Suprapubic skin (tissue), 4 donors: ENCODE results near the gene B3GALT5. TPM values are rescaled to one million over a fixed set of nuclear protein-coding genes. Genes with fewer than 3 reads are reported as not detected.

Source experiments
- DNase-seq, 2 donors: peaks; one replicate each; pipeline ENCODE4 v3.0.0-alpha.2; 2019; ENCODE audit warnings: low spot score in 2 of 2
- H3K27ac ChIP-seq: fragments of 200-600 bp; sonication (generic); one replicate; pipeline ENCODE4 v1.5.1; 2019
- H3K27me3 ChIP-seq: fragments of 200-600 bp; sonication (generic); one replicate; pipeline ENCODE4 v1.5.1; 2019
- H3K36me3 ChIP-seq: fragments of 200-600 bp; sonication (generic); one replicate; pipeline ENCODE4 v1.5.1; 2019
- H3K4me1 ChIP-seq: fragments of 200-600 bp; sonication (generic); one replicate; pipeline ENCODE4 v1.5.1; 2019
- H3K4me3 ChIP-seq: fragments of 200-600 bp; sonication (generic); one replicate; pipeline ENCODE4 v1.5.1; 2019; ENCODE audit warnings: mild to moderate bottlenecking
- H3K9me3 ChIP-seq: fragments of 200-600 bp; sonication (generic); one replicate; pipeline ENCODE4 v1.5.1; 2019
- CTCF ChIP-seq, 2 donors: fragments of 200-600 bp in 1 of 2; fragments of 450-650 bp in 1 of 2; sonication (generic) in 1 of 2; IDR thresholded peaks; one replicate each; pipeline ENCODE4 v1.5.1; 2016 to 2019; ENCODE audit warnings: antibody characterized with exemption in 2 of 2, mild to moderate bottlenecking in 1 of 2, moderate library complexity in 1 of 2
- EP300 ChIP-seq: sonication (generic); formaldehyde crosslinking; IDR thresholded peaks from one replicate; pipeline ENCODE4 v1.6.1; 2017; ENCODE audit warnings: antibody characterized with exemption
- POLR2A ChIP-seq, 2 donors: fragments of 450-650 bp; IDR thresholded peaks; one replicate each; pipeline ENCODE4 v1.6.1; 2017; ENCODE audit warnings: antibody characterized with exemption in 2 of 2, mild to moderate bottlenecking in 2 of 2, moderate library complexity in 2 of 2
- POLR2AphosphoS5 ChIP-seq, 3 donors: sonication (generic); formaldehyde crosslinking; IDR thresholded peaks; one replicate each; pipeline ENCODE4 v1.6.1; 2017; ENCODE audit warnings: antibody characterized with exemption in 3 of 3
- WGBS: methylation state at CpG from one replicate; pipeline ENCODE4 v1.1.5; 2018; 5-methylcytosine and 5-hydroxymethylcytosine counted together
- total RNA-seq, 4 donors: library from RNA; depleted of rRNA; stranded (reverse); fragments of >200 nt; gene quantifications; one replicate each; pipeline ENCODE4 v1.1.0, GENCODE V29; 2016

The B3GALT5 gene
- total RNA-seq, 4 donors from 2014 or later, result 0.89 to 5.9 (median 3.1) TPM

DNA sequence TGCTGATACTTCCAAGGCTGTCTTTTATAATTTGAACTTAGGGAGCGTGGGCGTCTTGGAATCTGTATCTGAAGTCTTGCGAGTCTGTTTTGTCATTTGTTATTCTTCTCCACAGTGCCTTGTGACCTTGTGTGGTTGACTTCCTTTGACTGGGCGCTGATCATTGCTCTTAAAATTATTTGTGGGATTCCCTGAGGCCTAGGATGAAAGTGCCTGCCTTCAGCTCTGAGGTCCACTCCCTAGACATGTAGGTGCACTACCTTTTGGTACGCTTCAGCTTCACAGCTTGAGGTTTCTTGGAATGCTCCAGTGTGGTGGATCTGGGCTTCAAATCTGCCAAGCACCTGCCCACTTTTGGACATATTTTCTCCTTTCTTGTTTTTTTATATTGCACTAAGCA lies 82.0 kb downstream of the B3GALT5 start:
- no peak for TF ChIP-seq POLR2A (IDR thresholded peaks at IDR 0.05)
- no peak for TF ChIP-seq POLR2AphosphoS5 (IDR thresholded peaks at IDR 0.05)
- TF ChIP-seq EP300, result no peak
- no peak for TF ChIP-seq CTCF (IDR thresholded peaks at IDR 0.05)
- Histone ChIP-seq H3K36me3 (no peaks in the 10 kb centered on the region), H3K9me3 (no peaks in the 10 kb centered on the region), H3K4me3 (no peak overlapping the region), H3K27me3 (no peaks in the 10 kb centered on the region), H3K4me1 (no peaks in the 10 kb centered on the region), H3K27ac (no peak overlapping the region)
- no peak for DNase-seq
- 68% methylated on average over 5 of the region's 5 CpGs for WGBS

DNA sequence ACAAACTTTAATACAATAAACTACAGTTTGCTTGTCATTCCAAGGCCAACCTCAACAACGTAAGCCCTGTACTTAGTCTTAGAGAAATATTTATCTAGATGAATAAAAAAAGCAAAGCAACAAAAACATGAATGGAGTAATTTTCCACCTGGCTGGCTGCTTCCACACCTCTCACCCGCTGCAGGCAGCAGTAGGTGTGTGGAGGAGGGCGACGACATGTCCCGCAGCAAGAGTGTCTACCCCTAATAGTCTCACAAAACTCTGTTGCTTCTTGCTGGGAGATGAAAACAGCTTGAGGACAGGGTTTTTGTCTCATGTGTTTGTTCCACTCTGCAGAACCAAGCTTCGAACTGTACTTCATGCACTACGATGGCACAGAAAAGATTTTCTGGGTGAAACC lies 83.5 kb downstream of the B3GALT5 start:
- DNase-seq, result no peak
- 88% methylated on average over 7 of the region's 7 CpGs for WGBS
- no peak for TF ChIP-seq EP300
- no peak for TF ChIP-seq POLR2A (IDR thresholded peaks at IDR 0.05)
- no peak for TF ChIP-seq CTCF (IDR thresholded peaks at IDR 0.05)
- no peak for TF ChIP-seq POLR2AphosphoS5 (IDR thresholded peaks at IDR 0.05)
- Histone ChIP-seq H3K27me3 (no peaks in the 10 kb centered on the region), H3K4me1 (no peaks in the 10 kb centered on the region), H3K4me3 (no peak overlapping the region), H3K27ac (no peak overlapping the region), H3K36me3 (no peaks in the 10 kb centered on the region), H3K9me3 (no peaks in the 10 kb centered on the region)

DNA sequence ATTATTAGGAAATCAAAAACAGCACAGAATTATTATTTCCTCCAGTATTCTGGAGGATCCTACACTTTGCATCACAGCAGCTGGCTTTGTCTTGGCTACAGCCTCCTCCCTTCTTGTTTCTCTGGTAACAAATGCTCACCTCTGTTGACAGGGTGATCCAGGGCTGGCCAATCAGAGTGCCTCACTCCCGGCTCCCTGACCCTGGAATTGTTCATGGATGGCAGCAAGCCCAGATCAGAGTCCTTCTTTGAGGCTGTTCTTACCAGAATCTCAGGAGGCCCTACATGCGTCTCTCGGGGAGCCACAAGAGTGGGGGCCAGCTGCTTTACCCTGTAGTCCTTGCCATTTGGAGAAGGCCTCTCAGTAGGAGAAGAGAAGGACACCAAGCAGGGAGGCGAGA lies 83.9 kb downstream of the B3GALT5 start:
- Histone ChIP-seq H3K27ac (no peak overlapping the region), H3K27me3 (no peaks in the 10 kb centered on the region), H3K9me3 (no peaks in the 10 kb centered on the region), H3K36me3 (no peaks in the 10 kb centered on the region), H3K4me3 (no peak overlapping the region), H3K4me1 (no peaks in the 10 kb centered on the region)
- WGBS, result 64% methylated on average over 4 of the region's 4 CpGs
- TF ChIP-seq POLR2AphosphoS5 (IDR thresholded peaks at IDR 0.05) (no peak), EP300 (no peak), CTCF (IDR thresholded peaks at IDR 0.05) (no peak)
- no peak for DNase-seq

DNA sequence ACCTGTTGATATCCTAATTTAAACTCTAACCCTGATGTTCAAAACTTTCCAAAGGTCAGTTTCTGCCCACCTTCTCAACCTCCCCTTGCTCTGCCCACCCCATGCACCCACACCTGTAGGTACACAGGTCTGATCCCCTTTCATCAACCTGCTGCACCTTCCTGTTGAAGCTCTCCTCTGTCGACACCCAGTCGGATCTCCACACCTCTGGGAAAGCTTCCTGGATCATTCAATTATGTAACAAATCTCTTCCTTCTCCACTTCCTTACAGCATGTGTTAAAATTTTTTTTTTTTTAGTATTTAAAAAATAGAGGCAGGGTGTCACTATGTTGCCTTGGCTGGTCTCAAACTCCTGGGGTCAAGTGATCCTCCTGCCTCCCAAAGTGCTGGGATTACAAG lies 87.6 kb downstream of the B3GALT5 start:
- no peak for DNase-seq
- no peak for TF ChIP-seq POLR2AphosphoS5 (IDR thresholded peaks at IDR 0.05)
- TF ChIP-seq EP300, result no peak
- no peak for TF ChIP-seq POLR2A (IDR thresholded peaks at IDR 0.05)
- TF ChIP-seq CTCF (IDR thresholded peaks at IDR 0.05), result no peak
- no peak overlapping the region for H3K4me3 ChIP-seq
- WGBS, result 70% methylated on average over 2 of the region's 2 CpGs
- no peaks in the 10 kb centered on the region for H3K27me3 ChIP-seq
- H3K27ac ChIP-seq, result no peak overlapping the region
- no peaks in the 10 kb centered on the region for H3K4me1 ChIP-seq
- H3K36me3 ChIP-seq, result no peaks in the 10 kb centered on the region
- peaks cover 7% of the 10 kb centered on the region for H3K9me3 ChIP-seq

DNA sequence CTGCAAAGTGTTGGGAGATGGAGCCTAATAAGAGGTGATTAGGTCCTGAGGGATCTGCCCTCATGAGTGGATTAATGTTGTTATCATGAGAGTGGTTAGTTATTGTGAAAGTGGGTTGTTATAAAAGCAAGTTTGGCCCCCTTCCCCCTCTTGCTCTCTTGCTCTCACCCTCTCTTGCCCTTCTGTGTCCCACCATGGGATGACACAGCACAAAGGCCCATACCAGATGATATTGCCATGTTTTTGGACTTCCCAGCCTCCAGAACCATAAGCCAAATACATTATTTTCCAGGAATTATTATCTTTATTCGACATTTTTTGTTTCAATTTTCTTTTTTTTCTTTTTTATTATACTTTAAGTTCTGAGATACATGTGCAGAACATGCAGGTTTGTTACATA lies 90.8 kb downstream of the B3GALT5 start:
- no peak for TF ChIP-seq EP300
- TF ChIP-seq CTCF (IDR thresholded peaks at IDR 0.05), result no peak
- no peak for TF ChIP-seq POLR2A (IDR thresholded peaks at IDR 0.05)
- no peak for TF ChIP-seq POLR2AphosphoS5 (IDR thresholded peaks at IDR 0.05)
- Histone ChIP-seq H3K4me3 (no peak overlapping the region), H3K9me3 (peaks cover 7% of the 10 kb centered on the region), H3K4me1 (no peaks in the 10 kb centered on the region), H3K27ac (no peak overlapping the region), H3K36me3 (no peaks in the 10 kb centered on the region), H3K27me3 (no peaks in the 10 kb centered on the region)
- no peak for DNase-seq
- WGBS, result 90% methylated on average over 1 of the region's 1 CpG
